Parathyroid adenoma (tissue), 2 donors: ENCODE data around the gene STMN3.

Source experiments
- H2AFZ ChIP-seq: fragments of 300-600 bp; sonication (generic); one replicate; pipeline ENCODE4 v1.7.0; 2017; ENCODE audit warnings: antibody characterized with exemption, mild to moderate bottlenecking
- H3K27ac ChIP-seq: fragments of 300-600 bp; sonication (generic); one replicate; pipeline ENCODE4 v1.7.0; 2017
- H3K27me3 ChIP-seq: fragments of 300-600 bp; sonication (generic); one replicate; pipeline ENCODE4 v1.7.0; 2017; ENCODE audit warnings: low read length; ENCODE audit not compliant: control insufficient read depth, insufficient read depth
- H3K36me3 ChIP-seq: fragments of 300-600 bp; sonication (generic); one replicate; pipeline ENCODE4 v1.7.0; 2017; ENCODE audit warnings: low read length; ENCODE audit not compliant: control insufficient read depth, insufficient read depth
- H3K4me1 ChIP-seq: fragments of 300-600 bp; sonication (generic); one replicate; pipeline ENCODE4 v1.7.0; 2017; ENCODE audit warnings: control low read depth
- H3K4me2 ChIP-seq: fragments of 300-600 bp; sonication (generic); one replicate; pipeline ENCODE4 v1.7.0; 2017; ENCODE audit warnings: low read length
- H3K4me3 ChIP-seq: fragments of 300-600 bp; sonication (generic); one replicate; pipeline ENCODE4 v1.7.0; 2017; ENCODE audit warnings: low read depth, low read length
- H3K79me2 ChIP-seq: fragments of 300-600 bp; sonication (generic); one replicate; pipeline ENCODE4 v1.7.0; 2017; ENCODE audit warnings: control low read depth
- H3K9ac ChIP-seq: fragments of 300-600 bp; sonication (generic); one replicate; pipeline ENCODE4 v1.7.0; 2017; ENCODE audit warnings: mild to moderate bottlenecking
- H3K9me3 ChIP-seq: fragments of 300-600 bp; sonication (generic); one replicate; pipeline ENCODE4 v1.7.0; 2017; ENCODE audit warnings: low read length; ENCODE audit not compliant: control insufficient read depth
- CTCF ChIP-seq: fragments of 300-600 bp; sonication (generic); IDR thresholded peaks from one replicate; pipeline ENCODE4 v1.7.0; 2017; ENCODE audit warnings: antibody characterized with exemption, mild to moderate bottlenecking
- donor health status: primary hyperparathyroidism.

Gene STMN3

GRCh38 chr20:63694584-63695423 is 41.6 kb upstream of the STMN3 start:
- Histone ChIP-seq H3K36me3 (no peaks in the 10 kb centered on the region), H3K9ac (no peak overlapping the region), H3K79me2 (peaks cover 14% of the 10 kb centered on the region), H3K27me3 (no peaks in the 10 kb centered on the region), H3K4me3 (no peak overlapping the region), H2AFZ (no peak overlapping the region), H3K4me1 (no peaks in the 10 kb centered on the region), H3K9me3 (no peaks in the 10 kb centered on the region), H3K4me2 (no peak overlapping the region), H3K27ac (no peak overlapping the region)
- TF ChIP-seq CTCF = no peak

GRCh38 chr20:63693733-63694583 is 40.7 kb upstream of the STMN3 start:
- TF ChIP-seq CTCF = no peak
- Histone ChIP-seq H3K4me1 (no peaks in the 10 kb centered on the region), H3K27me3 (no peaks in the 10 kb centered on the region), H3K4me2 (no peak overlapping the region), H3K79me2 (peaks cover 9% of the 10 kb centered on the region), H2AFZ (no peak overlapping the region), H3K9ac (no peak overlapping the region), H3K27ac (no peak overlapping the region), H3K36me3 (no peaks in the 10 kb centered on the region), H3K4me3 (no peak overlapping the region), H3K9me3 (no peaks in the 10 kb centered on the region)

- H3K9ac ChIP-seq = no peak overlapping the region
- no peaks in the 10 kb centered on the region for H3K4me1 ChIP-seq
- no peak for TF ChIP-seq CTCF
- H3K27me3 ChIP-seq = no peaks in the 10 kb centered on the region
- H3K79me2 ChIP-seq = peaks cover 4% of the 10 kb centered on the region
- no peak overlapping the region for H3K4me3 ChIP-seq
- H3K36me3 ChIP-seq = no peaks in the 10 kb centered on the region
- H2AFZ ChIP-seq = no peak overlapping the region
- no peak overlapping the region for H3K27ac ChIP-seq
- H3K4me2 ChIP-seq = no peak overlapping the region
- H3K9me3 ChIP-seq = no peaks in the 10 kb centered on the region
These were observed 40.0 kb upstream of the STMN3 start for GRCh38 chr20:63693083-63693732.

- no peak overlapping the region for H3K4me2 ChIP-seq
- no peaks in the 10 kb centered on the region for H3K9me3 ChIP-seq
- no peaks in the 10 kb centered on the region for H3K36me3 ChIP-seq
- H3K79me2 ChIP-seq = peaks cover 4% of the 10 kb centered on the region
- no peaks in the 10 kb centered on the region for H3K27me3 ChIP-seq
- no peaks in the 10 kb centered on the region for H3K4me1 ChIP-seq
- no peak overlapping the region for H3K27ac ChIP-seq
- no peak for TF ChIP-seq CTCF
- H3K9ac ChIP-seq = no peak overlapping the region
- no peak overlapping the region for H2AFZ ChIP-seq
- H3K4me3 ChIP-seq = no peak overlapping the region
These were observed 39.3 kb upstream of the STMN3 start for GRCh38 chr20:63692436-63693082.
